HL-60 (cell line): ENCODE data around the gene POU2AF3.

Experiments used
- CTCF ChIP-seq: IDR thresholded peaks from one replicate; pipeline ENCODE4 v1.5.1; 2011; ENCODE audit warnings: low read length, control low read depth, inconsistent platforms; ENCODE audit not compliant: insufficient read depth
- POLR2AphosphoS5 ChIP-seq: IDR thresholded peaks from 2 replicates; pipeline ENCODE4 v1.6.1; 2012; ENCODE audit warnings: low read depth
- REST ChIP-seq: IDR thresholded peaks from 2 replicates; pipeline ENCODE4 v1.6.1; 2012; ENCODE audit warnings: low read depth; ENCODE audit not compliant: insufficient replicate concordance

GRCh38 chr11:111308140-111308539, 9.8 kb downstream of the POU2AF3 start:
- TF ChIP-seq CTCF (no peak), POLR2AphosphoS5 (no peak), REST (no peak)
